GOT3 (cell line): ENCODE results near the gene NMUR2.

Experiments
- DNase-seq: peaks from one replicate; lab custom pipeline; 2025; ENCODE audit warnings: mixed read lengths; lab: John Stamatoyannopoulos, UW

Gene NMUR2

GRCh38 chr5:152405145-152405544 is at the start of gene NMUR2:
NMUR2 (minus strand) TSS chr5:152405279; CDS start chr5:152405113, 166 bp downstream.
- DNase-seq: no peak

GRCh38 chr5:152443935-152444334 is 38.9 kb upstream of the NMUR2 start:
- no peak for DNase-seq

GRCh38 chr5:152439791-152440190 is 34.7 kb upstream of the NMUR2 start:
- DNase-seq: no peak

GRCh38 chr5:152437866-152438265 is 32.8 kb upstream of the NMUR2 start:
- no peak for DNase-seq

GRCh38 chr5:152427721-152428120 is 22.6 kb upstream of the NMUR2 start:
- DNase-seq: no peak

GRCh38 chr5:152425083-152425482 is 20.0 kb upstream of the NMUR2 start:
- DNase-seq: no peak

GRCh38 chr5:152424501-152424900 is 19.4 kb upstream of the NMUR2 start:
- DNase-seq: no peak

- DNase-seq: no peak
Measured at GRCh38 chr5:152422081-152422480, 17.0 kb upstream of the NMUR2 start.

GRCh38 chr5:152412129-152412528 is 7.0 kb upstream of the NMUR2 start:
- DNase-seq: no peak

GRCh38 chr5:152406082-152406481 is 1.0 kb upstream of the NMUR2 start:
- no peak for DNase-seq

- no peak for DNase-seq
Measured at GRCh38 chr5:152404494-152404893, 585 bp downstream of the NMUR2 start.

GRCh38 chr5:152403046-152403445 is 2.0 kb downstream of the NMUR2 start:
- DNase-seq: no peak

- DNase-seq: no peak
Measured at GRCh38 chr5:152400846-152401245, 4.2 kb downstream of the NMUR2 start.

GRCh38 chr5:152397581-152397980 is 7.5 kb downstream of the NMUR2 start:
- no peak for DNase-seq

- no peak for DNase-seq
Measured at GRCh38 chr5:152393441-152393840, 11.6 kb downstream of the NMUR2 start.

GRCh38 chr5:152389208-152389849 is 15.8 kb downstream of the NMUR2 start:
- no peak for DNase-seq

- no peak for DNase-seq
Measured at GRCh38 chr5:152388610-152389009, 16.5 kb downstream of the NMUR2 start.

GRCh38 chr5:152380415-152381123 is 24.5 kb downstream of the NMUR2 start:
- DNase-seq: no peak

GRCh38 chr5:152379331-152379730 is 25.7 kb downstream of the NMUR2 start:
- no peak for DNase-seq

- DNase-seq: no peak
Measured at GRCh38 chr5:152378730-152379129, 26.3 kb downstream of the NMUR2 start.

- no peak for DNase-seq
Measured at GRCh38 chr5:152376886-152377285, 28.2 kb downstream of the NMUR2 start.

- no peak for DNase-seq
Measured at GRCh38 chr5:152374711-152375275, 30.3 kb downstream of the NMUR2 start.

GRCh38 chr5:152372875-152373274 is 32.2 kb downstream of the NMUR2 start:
- DNase-seq: no peak
